GM12878 (cell line): ENCODE measurements around the gene OSER1. TPM values are rescaled to one million over a fixed set of nuclear protein-coding genes. Genes with fewer than 3 reads are reported as not detected.

Source experiments
- ATAC-seq: fragments of 200-7000 bp; cut with Tn5 transposase; 3 replicates; pipeline ENCODE4 v1.9.1; 2020; ENCODE audit warnings: mild to moderate bottlenecking, moderate library complexity
- BruUV-seq: library from RNA; stranded (reverse); fragments of 400-500 nt; replicated peaks from 2 replicates; lab custom pipeline; 2021; lab: Mats Ljungman, UMichigan
- CTCF ChIA-PET: fragments of 300-600 bp; sonication (Branson Sonifier 250); formaldehyde crosslinking; extraction: SDS; loops from one replicate; lab custom pipeline; 2021; ENCODE audit warnings: inconsistent platforms; lab: Yijun Ruan, JAX
- POLR2A ChIA-PET: fragments of 350-600 bp; formaldehyde crosslinking; extraction: SDS; loops from one replicate; lab custom pipeline; 2021; ENCODE audit warnings: inconsistent platforms; lab: Charles Lee
- RAD21 ChIA-PET: fragments of 300-600 bp; sonication (Branson Sonifier 250); formaldehyde crosslinking; loops from one replicate; lab custom pipeline; 2023; ENCODE audit warnings: antibody characterized with exemption; ENCODE audit not compliant: unreplicated experiment; lab: Charles Lee
- SMC1A ChIA-PET: fragments of 300-600 bp; sonication (Branson Sonifier 250); formaldehyde crosslinking; loops from one replicate; lab custom pipeline; 2023; ENCODE audit not compliant: unreplicated experiment, uncharacterized antibody; lab: Charles Lee
- DNase-seq: peaks from one replicate; pipeline ENCODE4 v3.0.0-alpha.2; 2011; ENCODE audit warnings: low read depth, low spot score
- FAIRE-seq: peaks from 3 replicates; lab custom pipeline; 2011; peaks lifted over from hg19 to GRCh38; lab: Jason Lieb, UNC
- H2AFZ ChIP-seq: 2 replicates; pipeline ENCODE4 v1.6.0; 2011; ENCODE audit warnings: low read depth, low read length, control low read depth; ENCODE audit not compliant: control insufficient read depth
- H3K27ac ChIP-seq: 2 replicates; pipeline ENCODE4 v1.5.1; 2011; ENCODE audit warnings: control low read depth; ENCODE audit not compliant: control insufficient read depth, insufficient read depth
- H3K27me3 ChIP-seq, 2 experiments: replicated peaks in 1 of 2; 2 replicates each; pipeline versions ENCODE4 v1.6.0 to v1.6.1; 2011; ENCODE audit warnings: low read length in 1 of 2; ENCODE audit not compliant: control insufficient read depth in 2 of 2, insufficient read depth in 2 of 2
- H3K36me3 ChIP-seq, 2 experiments: 2 replicates each; pipeline ENCODE4 v1.5.1; 2011; ENCODE audit warnings: low read length in 1 of 2; ENCODE audit not compliant: control insufficient read depth in 2 of 2, insufficient read depth in 2 of 2
- H3K4me1 ChIP-seq: 2 replicates; pipeline ENCODE4 v1.6.1; 2011; ENCODE audit warnings: mild to moderate bottlenecking, low read length, moderate library complexity, mixed read lengths; ENCODE audit not compliant: control insufficient read depth, insufficient read depth
- H3K4me2 ChIP-seq: 2 replicates; pipeline ENCODE4 v1.6.0; 2011; ENCODE audit warnings: control low read depth; ENCODE audit not compliant: control insufficient read depth, insufficient read depth
- H3K4me3 ChIP-seq: fragments of 200-600 bp; sonication (generic); 2 replicates; pipeline ENCODE4 v1.5.1; 2016
- H3K79me2 ChIP-seq: 2 replicates; pipeline ENCODE4 v1.6.0; 2011; ENCODE audit warnings: low read length; ENCODE audit not compliant: control insufficient read depth, insufficient read depth
- H3K9ac ChIP-seq: 2 replicates; pipeline ENCODE4 v1.8.0; 2011; ENCODE audit warnings: low read length, control low read depth, mixed read lengths; ENCODE audit not compliant: control insufficient read depth, insufficient read depth
- H3K9me3 ChIP-seq: replicated peaks from 3 replicates; pipeline ENCODE4 v1.5.1; 2011; ENCODE audit warnings: mild to moderate bottlenecking, low read length; ENCODE audit not compliant: control insufficient read depth, insufficient read depth
- H4K20me1 ChIP-seq: 2 replicates; pipeline ENCODE4 v1.6.0; 2011; ENCODE audit not compliant: control insufficient read depth, insufficient read depth
- KAT2A ChIP-seq: conservative IDR thresholded peaks from 2 replicates; pipeline ENCODE4 v1.6.1; 2011; ENCODE audit warnings: low read depth, low read length; ENCODE audit not compliant: control insufficient read depth
- MXI1 ChIP-seq: fragments of 150-350 bp; IDR thresholded peaks from 2 replicates; pipeline ENCODE4 v1.6.1; 2011; ENCODE audit warnings: low read depth, mild to moderate bottlenecking, inconsistent platforms, low read length, improper control_type of control experiment
- ZBED1 ChIP-seq: IDR thresholded peaks from 2 replicates; pipeline ENCODE4 v1.6.1; 2016; ENCODE audit warnings: borderline replicate concordance
- WGBS: methylation state at CpG from one replicate; pipeline ENCODE4 v1.1.6; 2016; ENCODE audit warnings: low lambda C conversion rate; ENCODE audit not compliant: insufficient replicate concordance, insufficient coverage; ENCODE audit errors: missing lambda C conversion rate; 5-methylcytosine and 5-hydroxymethylcytosine counted together
- in situ Hi-C: fragments of 300-500 bp; cut with MboI; formaldehyde crosslinking; loops from 9 replicates; pipeline ENCODE4 v1.14.3; 2018; ENCODE audit warnings: mixed read lengths
- intact Hi-C: fragments of 100-400 bp; cut with micrococcal nuclease; formaldehyde crosslinking; loops from one replicate; pipeline ENCODE4 v1.14.2; 2022; ENCODE audit not compliant: unreplicated experiment
- polyA plus RNA-seq, 11 experiments: library from polyadenylated mRNA; depleted of rRNA in 4 of 11; unstranded in 6 of 11; stranded (reverse) in 5 of 11; fragments of >200 nt; fragmentation: Nextera tagmentation in 4 of 11; fragmentation: Illumina TruSeq in 1 of 11; extraction: Ambion mirVana in 4 of 11; extraction: Trizol in 1 of 11; gene quantifications; 1 replicate in 1 of 11; 2 replicates in 10 of 11; pipeline versions ENCODE4 v1.2.1 to v1.2.3, GENCODE V29; 2011 to 2016; ENCODE audit warnings: inconsistent platforms in 2 of 11, missing spikeins in 2 of 11, low read depth in 1 of 11
- total RNA-seq, 4 experiments: library from RNA; depleted of rRNA in 3 of 4; stranded (reverse); fragments of >200 nt in 3 of 4; fragmentation: Illumina TruSeq in 1 of 4; extraction: Trizol in 1 of 4; gene quantifications; 2 replicates each; pipeline versions ENCODE4 v1.2.1 to v1.2.3, GENCODE V29; 2013 to 2021
- TF ChIP-seq, protein P1 (sequence below): fragments of 450-650 bp; conservative IDR thresholded peaks from 2 replicates; pipeline ENCODE4 v1.6.1; 2017; ENCODE audit warnings: mild to moderate bottlenecking, moderate library complexity
- TF ChIP-seq, protein P2 (sequence below): fragments of 450-650 bp; IDR thresholded peaks from 2 replicates; pipeline ENCODE4 v1.6.1; 2014; ENCODE audit warnings: mild to moderate bottlenecking

OSER1 gene
- total and polyA plus RNA-seq, 10 of the 15 experiments (the other 5 are each of a cell fraction or from before 2014, with no cell fraction given) = 19.3 to 63.8 (median 28.4) TPM

DNA sequence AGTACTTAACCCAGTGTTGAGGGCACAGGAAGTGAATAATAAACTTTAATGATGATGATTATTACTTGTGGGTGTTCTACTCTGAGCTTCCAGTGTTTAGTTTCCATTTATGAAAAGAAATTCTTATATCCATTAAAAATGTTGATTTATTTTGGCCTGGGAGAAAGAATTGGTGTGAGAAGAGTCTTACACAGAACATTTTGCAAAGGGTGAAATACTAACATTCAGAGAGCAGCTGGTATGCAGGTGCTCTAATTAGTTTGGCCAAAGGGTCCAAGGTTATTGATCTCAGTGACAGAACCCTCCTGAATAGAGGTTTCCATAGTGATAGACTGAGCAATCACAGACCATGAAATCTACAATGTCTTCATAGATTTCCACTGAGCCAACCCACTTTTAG is 4.4 kb downstream of the OSER1 start (continued):
- TF ChIP-seq, protein P1, sequence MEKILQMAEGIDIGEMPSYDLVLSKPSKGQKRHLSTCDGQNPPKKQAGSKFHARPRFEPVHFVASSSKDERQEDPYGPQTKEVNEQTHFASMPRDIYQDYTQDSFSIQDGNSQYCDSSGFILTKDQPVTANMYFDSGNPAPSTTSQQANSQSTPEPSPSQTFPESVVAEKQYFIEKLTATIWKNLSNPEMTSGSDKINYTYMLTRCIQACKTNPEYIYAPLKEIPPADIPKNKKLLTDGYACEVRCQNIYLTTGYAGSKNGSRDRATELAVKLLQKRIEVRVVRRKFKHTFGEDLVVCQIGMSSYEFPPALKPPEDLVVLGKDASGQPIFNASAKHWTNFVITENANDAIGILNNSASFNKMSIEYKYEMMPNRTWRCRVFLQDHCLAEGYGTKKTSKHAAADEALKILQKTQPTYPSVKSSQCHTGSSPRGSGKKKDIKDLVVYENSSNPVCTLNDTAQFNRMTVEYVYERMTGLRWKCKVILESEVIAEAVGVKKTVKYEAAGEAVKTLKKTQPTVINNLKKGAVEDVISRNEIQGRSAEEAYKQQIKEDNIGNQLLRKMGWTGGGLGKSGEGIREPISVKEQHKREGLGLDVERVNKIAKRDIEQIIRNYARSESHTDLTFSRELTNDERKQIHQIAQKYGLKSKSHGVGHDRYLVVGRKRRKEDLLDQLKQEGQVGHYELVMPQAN = no peak
- TF ChIP-seq, protein P2, sequence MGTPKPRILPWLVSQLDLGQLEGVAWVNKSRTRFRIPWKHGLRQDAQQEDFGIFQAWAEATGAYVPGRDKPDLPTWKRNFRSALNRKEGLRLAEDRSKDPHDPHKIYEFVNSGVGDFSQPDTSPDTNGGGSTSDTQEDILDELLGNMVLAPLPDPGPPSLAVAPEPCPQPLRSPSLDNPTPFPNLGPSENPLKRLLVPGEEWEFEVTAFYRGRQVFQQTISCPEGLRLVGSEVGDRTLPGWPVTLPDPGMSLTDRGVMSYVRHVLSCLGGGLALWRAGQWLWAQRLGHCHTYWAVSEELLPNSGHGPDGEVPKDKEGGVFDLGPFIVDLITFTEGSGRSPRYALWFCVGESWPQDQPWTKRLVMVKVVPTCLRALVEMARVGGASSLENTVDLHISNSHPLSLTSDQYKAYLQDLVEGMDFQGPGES = no peak
- no peak for TF ChIP-seq ZBED1
- no peak for TF ChIP-seq MXI1

DNA sequence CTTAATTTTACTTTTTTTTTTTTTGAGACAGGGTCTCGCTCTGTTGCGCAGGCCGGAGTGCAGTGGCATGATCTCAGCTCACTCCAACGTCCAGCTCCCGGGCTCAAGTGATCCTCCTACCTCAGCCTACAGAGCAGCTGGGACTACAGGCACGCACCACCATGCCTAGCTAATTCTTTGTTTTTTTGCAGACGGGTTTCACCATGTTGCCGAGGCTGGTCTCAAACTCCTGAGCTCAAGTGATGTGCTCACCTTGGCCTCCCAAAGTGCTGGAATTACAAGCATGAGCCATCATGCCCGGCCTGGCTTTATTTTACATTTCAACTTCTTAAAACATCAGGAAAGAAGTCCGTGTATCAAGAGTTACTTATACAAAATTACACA is 5.7 kb downstream of the OSER1 start:
- CTCF ChIA-PET = interaction anchor here (0.7 to 1.1 kb wide), 3 partner anchors 13 to 1089 kb away, joined by 3 to 4 read pairs (median 4); no protein-coding TSS in a partner anchor

More for the DNA sequence above, 5.7 kb downstream of the OSER1 start:
- ChIA-PET SMC1A (no interaction called here), POLR2A (no interaction called here), RAD21 (no interaction called here)
- no peak for TF ChIP-seq KAT2A
- Histone ChIP-seq H3K27ac (no peak overlapping the region), H3K79me2 (peaks cover 40% of the 10 kb centered on the region), H3K36me3 (peaks cover 3 to 35% of the 10 kb centered on the region in 2 experiments; a peak in 3 of 4 replicates), H3K27me3 (no peaks in the 10 kb centered on the region), H3K9ac (no peak overlapping the region), H3K4me3 (no peak overlapping the region), H2AFZ (no peak overlapping the region), H3K4me2 (no peak overlapping the region), H4K20me1 (no peaks in the 10 kb centered on the region), H3K9me3 (no peaks in the 10 kb centered on the region), H3K4me1 (no peaks in the 10 kb centered on the region)
- DNase-seq = no peak
- ATAC-seq = no peak
- in situ Hi-C loops (no loop called here), intact Hi-C loops (no loop called here)
- FAIRE-seq = no peak
- WGBS = 91% methylated on average over 10 of the region's 10 CpGs
- BruUV-seq = no TSS peak
